ENCODE results near the gene CR1.
"Not testable (repeated sequence)": the region's sequence is repeated elsewhere in the genome, so short reads cannot be mapped to it uniquely, and the experiment has no call there.

The CR1 gene

DNA sequence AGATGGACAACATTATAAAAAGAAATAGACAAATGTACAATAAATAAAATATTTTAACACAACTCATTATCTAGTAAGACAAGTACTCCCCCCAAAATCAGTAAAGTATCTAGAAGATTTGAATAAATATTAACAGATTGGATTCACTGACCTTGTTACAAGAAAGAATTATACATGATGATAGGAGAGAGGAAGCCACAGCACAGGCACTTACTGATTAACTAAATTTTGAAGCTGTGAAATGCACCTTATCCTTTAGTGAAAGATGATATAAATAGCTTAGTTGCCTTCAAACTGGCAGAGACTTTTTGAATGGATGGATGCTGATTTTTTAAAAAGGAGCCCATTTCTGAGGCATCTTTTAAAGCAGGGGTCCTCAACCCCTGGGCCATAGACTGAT is 8.5 kb downstream of the CR1 start:
- DNase-seq (ENCODE audit: low read depth), result no peak

DNA sequence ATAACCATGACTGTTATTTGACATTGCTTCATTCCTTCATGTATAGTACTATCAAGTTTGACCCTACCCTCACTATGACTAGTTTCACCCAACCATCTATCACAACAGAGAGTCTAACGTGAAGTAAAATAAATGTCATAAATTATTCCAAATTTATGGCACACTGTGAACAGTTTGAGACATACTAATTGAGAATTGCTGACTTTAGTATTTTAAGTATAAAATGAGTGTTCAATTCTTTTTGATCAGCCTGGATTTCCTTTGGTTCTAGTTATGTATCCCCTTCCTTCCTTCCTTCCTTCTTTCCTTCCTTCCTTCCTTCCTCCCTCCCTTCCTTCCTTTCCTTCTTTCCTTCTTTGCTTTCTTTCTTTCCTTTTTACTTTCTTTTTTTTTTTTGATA is 14.5 kb downstream of the CR1 start:
- DNase-seq (ENCODE audit: low read depth), result no peak

DNA sequence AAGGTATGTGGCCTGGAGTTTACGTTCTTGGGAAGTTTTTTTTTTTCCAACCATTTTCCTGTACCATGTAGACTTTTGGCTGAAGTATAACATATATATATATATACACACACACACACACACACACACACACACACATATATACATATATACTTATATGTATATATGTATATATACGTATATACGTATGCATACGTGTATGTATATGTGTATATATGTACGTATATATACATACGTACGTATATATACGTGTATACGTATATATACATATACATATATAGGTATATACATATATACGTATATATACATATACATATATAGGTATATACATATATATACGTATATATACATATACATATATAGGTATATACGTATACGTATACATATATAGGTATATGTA is 18.9 kb downstream of the CR1 start:
- DNase-seq (ENCODE audit: low read depth), result no peak

DNA sequence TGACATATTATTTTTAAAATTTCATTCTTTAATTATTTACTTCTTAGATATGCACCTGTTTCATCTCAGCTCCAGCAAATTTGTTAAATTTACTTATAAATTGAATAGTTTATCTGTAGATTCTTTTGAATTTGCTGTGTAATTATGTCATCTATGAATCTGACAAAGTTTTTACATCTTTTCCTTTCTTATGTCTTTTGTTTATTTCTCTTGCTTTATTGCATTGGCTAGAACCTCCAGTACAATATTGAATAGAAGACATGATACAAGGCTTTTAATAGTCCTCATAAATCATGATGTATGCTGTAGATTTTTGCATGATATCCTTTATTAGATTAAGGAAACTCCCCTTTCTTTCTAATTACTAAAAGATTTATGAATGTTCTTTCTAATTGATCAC is 20.8 kb downstream of the CR1 start:
- DNase-seq (ENCODE audit: low read depth), result no peak

DNA sequence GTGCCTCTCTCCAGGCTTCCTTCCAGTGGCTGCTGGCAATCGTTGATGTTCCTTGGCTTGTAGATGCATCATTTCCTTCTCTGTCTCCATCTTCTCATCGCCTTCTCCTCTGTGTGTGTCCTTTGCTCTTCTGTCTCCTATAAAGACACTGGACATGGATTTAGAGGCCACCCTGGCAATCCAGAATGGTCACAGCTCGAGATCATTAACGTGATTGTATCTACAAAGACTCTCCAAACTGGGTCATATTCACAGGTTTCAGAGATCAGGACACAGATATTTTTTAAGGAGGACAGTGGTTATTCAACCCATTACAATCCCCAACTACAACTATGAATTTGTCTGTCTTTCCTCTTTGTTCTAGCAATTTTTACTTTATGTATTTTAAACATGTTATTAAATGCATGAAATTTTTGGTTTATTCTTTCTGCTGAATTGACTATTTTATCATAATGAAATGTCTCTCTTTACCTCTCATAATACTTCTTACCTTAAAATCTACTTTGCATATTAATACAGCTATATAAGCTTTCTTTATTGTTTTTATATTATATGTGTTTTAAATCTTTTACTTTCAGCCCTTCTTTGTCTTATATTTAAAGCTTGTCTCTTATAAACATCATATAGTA is 22.8 kb downstream of the CR1 start:
- no peak for DNase-seq (ENCODE audit: low read depth)

DNA sequence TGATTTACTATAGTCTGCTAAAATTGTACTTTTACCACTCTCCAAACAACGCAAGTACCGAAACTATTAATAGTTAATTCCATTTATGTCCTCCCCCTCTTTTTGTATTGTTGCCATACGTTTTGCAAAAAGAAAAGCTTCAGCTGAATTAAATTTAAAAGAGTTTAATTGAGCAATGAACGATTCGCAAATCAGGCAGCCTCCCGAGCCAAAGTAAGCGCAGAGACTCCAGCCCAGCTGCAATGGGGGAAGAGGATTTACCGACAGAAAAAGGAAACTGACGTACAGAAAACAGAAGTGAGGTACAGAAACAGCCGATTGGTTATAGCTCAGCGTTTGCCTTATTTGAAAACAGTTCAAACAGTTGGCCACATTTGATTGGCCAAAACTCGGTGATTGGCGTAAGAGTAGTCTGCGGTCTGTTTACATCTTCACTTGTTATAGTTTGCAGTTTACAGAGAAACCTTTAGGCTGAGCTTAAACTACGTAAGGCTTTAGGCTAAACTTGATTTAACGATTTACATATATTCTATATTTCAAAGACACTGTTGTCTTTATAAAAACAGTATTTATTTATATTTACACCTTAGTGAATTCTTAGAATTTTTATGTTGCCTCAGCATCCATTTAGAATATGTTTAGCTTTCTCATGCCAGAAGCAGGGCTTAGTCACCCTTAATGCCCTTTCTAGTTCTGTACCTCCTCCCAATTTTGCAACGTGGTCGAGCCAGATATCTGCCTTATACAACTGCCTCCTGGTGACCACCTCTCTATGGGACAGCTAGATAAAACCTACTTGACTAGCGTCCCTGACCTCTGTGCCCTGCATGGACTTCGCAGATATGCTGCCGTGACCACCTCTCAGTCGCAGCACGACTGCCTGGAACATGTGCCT is 23.8 kb downstream of the CR1 start:
- no peak for DNase-seq (ENCODE audit: low read depth)

DNA sequence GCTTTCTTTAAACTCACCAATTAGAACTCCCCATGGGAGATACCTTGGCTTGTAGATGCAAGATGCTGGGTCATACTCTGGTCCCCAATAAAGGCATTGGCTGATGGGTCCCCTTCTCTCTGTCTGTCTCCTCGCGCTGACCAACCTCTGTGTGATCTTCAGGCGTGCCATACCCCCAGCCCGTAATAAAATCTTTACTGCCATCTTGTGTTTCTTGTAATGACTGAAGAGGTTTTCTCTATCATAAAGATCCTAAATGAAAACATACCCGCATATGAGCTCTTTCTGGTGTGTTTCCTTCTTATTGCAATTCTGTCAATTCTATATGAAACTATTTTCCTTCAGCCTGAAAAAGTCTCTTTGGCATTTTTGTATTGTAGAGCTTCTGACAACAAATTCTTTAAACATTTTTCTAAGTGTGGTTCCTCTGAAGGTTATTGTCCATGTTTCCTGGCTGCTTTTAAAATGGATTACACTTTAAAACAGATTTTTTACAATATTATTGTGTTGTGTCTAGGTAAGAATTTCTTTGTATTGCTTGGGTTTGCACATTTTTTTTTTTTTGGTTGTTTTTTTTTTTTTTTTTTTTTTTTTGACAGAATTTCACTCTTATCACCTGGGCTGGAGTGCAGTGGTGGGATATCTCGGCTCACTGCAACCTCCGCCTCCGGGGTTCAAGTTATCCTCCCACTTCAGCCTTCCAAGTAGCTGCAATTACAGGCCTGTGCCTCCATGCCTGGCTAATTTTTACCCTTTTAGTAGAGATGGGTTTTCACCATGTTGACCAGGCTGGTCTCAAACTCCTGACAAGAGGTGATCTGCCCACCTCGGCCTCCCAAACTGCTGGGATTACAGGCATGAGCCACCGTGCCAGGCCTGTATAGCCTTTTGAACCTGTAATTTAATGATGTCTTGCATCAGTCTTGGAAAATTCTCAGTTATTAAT is 24.7 kb downstream of the CR1 start:
- DNase-seq (ENCODE audit: low read depth), result not testable (repeated sequence)

DNA sequence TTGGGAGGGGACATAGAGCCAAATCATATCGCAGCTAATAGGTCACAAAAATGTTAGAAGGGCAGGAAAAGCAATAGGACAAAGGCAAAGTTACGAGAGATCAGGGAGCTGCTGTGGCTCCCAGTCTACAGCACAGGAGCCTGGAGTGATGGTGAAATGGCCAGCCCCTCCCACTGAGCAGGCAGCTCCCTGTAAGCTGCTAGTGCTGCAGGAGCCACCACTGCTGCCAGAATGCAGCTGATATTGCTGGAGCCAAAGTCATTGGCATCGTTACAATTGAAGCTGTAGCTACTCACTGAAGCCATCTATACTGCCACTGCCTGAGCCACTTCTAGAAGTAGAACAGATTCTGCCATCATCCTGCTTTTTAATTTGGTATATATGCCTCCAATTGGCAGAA is 29.3 kb downstream of the CR1 start:
- DNase-seq (ENCODE audit: low read depth), result not testable (repeated sequence)

DNA sequence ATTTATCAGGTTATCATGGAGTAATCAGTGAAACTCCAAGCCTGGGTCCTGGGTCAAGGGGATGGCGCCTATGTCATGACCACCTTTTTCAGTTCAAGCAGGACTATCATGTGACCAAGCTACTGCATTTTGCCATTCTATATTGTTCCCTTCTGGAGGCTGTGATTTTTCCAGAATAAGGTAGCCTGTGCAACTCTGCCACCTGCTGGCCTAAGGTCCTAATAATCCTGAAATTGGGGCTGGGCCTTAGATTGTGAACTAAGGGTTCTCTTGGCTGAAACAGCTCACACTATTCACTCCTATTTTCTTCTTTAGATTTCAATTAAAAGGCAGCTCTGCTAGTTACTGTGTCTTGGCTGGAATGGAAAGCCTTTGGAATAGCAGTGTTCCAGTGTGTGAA is 32.4 kb downstream of the CR1 start:
- not testable (repeated sequence) for DNase-seq (ENCODE audit: low read depth)

DNA sequence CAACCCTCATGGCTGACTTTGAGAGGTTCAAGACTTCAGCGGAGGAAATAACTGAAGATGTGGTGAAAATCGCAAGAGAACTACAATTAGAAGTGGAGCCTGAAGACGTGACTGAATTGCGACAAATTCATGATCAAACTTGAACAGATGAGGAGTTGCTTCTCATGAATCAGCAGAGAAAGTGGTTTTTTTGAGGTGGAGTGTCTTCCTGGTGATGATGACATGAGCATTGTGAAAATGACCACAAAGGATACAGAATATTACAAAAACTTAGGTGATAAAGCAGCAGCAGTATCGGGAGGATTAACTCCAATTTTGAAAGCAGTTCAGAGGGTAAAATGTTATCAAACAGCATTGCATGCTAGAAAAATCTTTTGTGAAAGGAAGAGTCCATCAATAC is 40.3 kb downstream of the CR1 start:
- not testable (repeated sequence) for DNase-seq (ENCODE audit: low read depth)

DNA sequence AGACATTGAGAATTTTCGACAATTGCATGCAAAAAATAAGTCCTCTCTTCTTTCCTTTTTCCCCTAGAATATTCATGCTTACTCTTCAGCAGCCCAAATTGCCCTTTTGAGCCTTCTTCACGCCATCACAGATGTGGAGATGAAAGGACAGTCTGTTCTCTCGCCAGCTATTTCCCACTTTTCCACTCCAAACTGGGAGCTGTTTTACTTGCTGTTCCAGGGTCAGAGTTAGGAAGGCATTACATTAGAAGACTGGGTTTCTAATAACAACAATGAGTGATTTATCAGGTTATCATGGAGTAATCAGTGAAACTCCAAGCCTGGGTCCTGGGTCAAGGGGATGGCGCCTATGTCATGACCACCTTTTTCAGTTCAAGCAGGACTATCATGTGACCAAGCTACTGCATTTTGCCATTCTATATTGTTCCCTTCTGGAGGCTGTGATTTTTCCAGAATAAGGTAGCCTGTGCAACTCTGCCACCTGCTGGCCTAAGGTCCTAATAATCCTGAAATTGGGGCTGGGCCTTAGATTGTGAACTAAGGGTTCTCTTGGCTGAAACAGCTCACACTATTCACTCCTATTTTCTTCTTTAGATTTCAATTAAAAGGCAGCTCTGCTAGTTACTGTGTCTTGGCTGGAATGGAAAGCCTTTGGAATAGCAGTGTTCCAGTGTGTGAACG is 50.9 kb downstream of the CR1 start:
- DNase-seq (ENCODE audit: low read depth), result not testable (repeated sequence)

DNA sequence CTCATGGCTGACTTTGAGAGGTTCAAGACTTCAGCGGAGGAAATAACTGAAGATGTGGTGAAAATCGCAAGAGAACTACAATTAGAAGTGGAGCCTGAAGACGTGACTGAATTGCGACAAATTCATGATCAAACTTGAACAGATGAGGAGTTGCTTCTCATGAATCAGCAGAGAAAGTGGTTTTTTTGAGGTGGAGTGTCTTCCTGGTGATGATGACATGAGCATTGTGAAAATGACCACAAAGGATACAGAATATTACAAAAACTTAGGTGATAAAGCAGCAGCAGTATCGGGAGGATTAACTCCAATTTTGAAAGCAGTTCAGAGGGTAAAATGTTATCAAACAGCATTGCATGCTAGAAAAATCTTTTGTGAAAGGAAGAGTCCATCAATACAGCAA is 58.9 kb downstream of the CR1 start:
- DNase-seq (ENCODE audit: low read depth), result not testable (repeated sequence)

DNA sequence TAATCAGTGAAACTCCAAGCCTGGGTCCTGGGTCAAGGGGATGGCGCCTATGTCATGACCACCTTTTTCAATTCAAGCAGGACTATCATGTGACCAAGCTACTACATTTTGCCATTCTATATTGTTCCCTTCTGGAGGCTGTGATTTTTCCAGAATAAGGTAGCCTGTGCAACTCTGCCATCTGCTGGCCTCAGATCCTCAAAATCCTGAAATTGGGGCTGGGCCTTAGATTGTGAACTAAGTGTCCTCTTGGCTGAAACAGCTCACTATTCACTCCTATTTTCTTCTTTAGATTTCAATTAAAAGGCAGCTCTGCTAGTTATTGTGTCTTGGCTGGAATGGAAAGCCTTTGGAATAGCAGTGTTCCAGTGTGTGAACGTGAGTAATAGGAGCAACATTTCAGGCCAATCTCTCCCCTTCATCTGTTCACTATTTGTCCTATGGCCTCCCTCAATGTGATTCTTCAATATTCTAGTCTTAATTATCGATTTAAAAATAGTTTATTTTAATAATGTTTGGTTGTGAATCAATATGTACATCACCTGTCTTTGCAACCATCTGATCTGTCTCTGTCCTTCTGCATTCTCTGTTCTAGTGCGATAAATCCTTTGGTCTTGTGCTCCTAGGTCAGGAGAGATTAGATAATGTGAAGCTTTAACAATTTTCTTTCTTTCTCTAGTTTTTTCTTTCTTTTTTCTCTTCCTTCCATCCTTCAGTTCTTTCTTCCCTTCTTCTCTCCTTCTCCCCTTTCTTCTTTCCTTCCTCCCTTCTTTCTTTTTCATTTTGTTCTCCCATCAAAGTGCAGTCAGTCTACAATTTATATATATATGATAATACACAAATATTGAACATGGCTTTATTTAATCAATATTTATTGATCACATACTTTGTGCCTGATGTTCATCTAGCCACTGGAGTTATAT is 69.8 kb downstream of the CR1 start:
- no peak for DNase-seq (ENCODE audit: low read depth)

DNA sequence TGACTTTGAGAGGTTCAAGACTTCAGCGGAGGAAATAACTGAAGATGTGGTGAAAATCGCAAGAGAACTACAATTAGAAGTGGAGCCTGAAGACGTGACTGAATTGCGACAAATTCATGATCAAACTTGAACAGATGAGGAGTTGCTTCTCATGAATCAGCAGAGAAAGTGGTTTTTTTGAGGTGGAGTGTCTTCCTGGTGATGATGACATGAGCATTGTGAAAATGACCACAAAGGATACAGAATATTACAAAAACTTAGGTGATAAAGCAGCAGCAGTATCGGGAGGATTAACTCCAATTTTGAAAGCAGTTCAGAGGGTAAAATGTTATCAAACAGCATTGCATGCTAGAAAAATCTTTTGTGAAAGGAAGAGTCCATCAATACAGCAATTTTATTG is 76.0 kb downstream of the CR1 start:
- not testable (repeated sequence) for DNase-seq (ENCODE audit: low read depth)

DNA sequence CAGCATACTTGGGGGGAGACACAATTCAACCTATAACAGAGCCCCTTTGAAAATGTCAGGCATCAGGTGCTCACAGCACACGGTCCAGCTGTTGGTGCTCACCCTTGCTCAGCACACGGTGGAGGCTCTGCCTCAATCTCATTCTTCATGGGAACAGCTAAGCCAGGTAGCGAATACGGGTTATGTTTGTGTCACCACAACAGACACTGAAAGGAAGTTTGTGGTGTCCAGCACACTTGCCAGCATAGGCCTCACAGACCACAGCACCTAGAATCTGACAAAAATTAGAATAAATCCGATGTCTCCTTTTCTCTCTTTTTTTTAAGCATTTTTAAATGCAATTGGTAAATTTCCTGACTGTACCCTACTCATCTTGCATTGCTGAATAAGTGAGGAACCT is 77.1 kb downstream of the CR1 start:
- not testable (repeated sequence) for DNase-seq (ENCODE audit: low read depth)

DNA sequence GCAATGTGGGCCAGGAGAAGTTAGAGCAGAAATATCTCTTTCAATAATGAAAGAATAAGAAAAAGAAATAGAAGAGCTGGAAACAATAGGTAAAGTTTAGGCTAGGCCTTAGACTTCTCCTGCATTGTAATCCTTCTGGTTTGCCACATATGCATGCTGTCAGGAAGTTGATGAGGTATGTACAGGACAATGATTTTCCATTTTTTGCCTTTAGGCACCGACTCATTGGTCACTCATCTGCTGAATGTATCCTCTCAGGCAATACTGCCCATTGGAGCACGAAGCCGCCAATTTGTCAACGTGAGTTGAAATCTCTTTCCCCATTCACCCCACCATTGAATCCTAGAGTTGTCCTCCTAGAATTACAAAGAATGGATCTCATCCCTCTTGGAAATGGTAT is 79.4 kb downstream of the CR1 start:
- not testable (repeated sequence) for DNase-seq (ENCODE audit: low read depth)

DNA sequence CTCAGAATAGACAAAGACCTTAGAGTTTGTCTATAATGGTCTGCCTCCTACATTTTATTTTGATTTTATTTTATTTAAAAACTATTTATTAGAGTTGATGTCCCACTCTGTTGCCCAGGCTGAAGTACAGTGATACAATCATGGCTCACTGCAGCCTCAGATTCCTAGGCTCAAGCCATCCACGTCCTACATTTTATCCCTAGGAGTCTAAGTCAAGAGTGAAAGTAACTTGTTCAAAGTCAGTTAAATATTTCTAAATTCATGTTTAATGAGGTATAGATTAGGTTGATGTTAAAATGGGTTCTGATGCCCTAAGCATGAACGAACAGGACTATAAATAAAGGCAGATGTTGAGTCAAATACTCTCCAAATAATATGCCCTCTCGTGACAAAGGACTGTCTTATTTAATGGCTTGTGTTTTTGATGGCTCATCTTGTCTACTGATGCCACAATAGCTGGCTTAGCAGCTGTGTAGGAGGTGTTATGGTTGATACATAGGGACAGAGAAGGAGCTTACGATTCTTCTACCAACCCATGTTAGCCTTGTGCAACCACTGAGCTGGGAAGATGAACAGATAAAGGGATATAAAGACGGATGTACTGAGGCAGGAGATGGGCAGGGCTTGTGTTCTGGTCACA is 83.0 kb downstream of the CR1 start:
- DNase-seq (ENCODE audit: low read depth), result no peak

DNA sequence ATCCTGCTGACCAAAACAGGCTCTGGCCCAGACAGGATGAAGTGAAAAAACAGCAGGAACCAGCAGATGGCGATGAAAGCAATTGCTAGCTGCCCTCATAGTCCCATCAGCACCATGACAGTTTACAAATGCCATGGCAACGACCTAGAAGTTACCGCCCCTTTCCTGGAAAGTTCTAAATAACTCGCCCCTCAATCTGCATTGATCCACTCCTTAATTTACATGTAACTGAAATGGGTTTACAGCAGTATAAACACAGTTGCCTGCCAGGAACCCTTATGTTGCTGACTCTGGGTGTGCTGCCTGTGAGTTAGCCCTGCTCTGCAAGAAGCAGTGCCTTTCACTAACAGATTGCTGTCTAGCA is 83.5 kb downstream of the CR1 start:
- DNase-seq (ENCODE audit: low read depth), result no peak

DNA sequence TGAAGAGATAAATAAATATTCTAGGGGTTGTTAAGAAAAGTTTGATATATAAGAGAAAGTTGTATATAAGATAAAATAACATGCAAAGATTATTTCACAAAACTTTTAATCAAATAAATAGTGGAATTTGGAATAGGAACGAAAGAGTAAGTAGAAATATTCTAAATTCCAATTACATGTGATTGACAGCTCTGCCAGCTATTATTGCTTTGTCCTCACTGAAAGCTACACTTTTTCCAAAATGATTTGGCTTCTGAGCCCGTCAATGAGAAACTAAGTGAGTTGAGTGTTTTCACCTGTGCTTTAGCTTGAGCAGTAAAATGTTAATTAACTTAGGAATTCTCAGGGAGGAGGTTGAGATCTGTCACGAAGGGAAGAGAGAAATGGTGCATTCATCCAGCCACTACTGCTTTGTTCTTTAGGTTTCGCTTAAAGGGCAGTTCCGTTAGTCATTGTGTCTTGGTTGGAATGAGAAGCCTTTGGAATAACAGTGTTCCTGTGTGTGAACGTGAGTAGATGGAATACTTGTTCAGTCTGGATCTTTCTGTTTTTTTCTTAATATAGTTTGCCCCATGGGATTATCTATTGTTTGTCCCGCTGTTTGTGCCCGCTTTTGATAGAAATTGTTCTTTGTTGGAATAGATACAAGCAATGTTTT is 85.7 kb downstream of the CR1 start:
- no peak for DNase-seq (ENCODE audit: low read depth)

DNA sequence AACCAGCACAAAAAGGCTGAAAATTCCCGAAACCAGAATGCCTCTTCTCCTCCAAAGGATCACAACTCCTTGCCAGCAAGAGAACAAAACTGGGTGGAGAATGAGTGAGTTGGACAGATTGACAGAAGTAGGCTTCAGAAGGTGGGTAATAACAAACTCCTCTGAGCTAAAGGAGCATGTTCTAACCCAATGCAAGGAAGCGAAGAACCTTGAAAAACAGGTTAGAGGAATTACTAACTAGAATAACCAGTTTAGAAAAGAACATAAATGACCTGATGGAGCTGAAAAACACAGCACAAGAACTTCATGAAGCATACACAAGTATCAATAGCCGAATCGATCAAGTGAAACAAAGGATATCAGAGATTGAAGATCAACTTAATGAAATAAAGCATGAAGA is 93.5 kb downstream of the CR1 start:
- DNase-seq (ENCODE audit: low read depth), result not testable (repeated sequence)
